GM18511 (cell line): ENCODE results near the gene PTPN14.
"Not testable (repeated sequence)": the region's sequence is repeated elsewhere in the genome, so short reads cannot be mapped to it uniquely, and the experiment has no call there.

Experiments
- ATAC-seq: cut with Tn5 transposase; IDR thresholded peaks from one replicate; pipeline ENCODE4 v1.9.1; 2021; ENCODE audit warnings: mild to moderate bottlenecking, moderate library complexity; ENCODE audit not compliant: unreplicated experiment

PTPN14 gene

GRCh38 chr1:214542275-214543199 lies 8.9 kb downstream of the PTPN14 start:
- no peak for ATAC-seq

GRCh38 chr1:214541693-214542092 lies 9.7 kb downstream of the PTPN14 start:
- ATAC-seq = no peak

- ATAC-seq = no peak
Observed at GRCh38 chr1:214541206-214541605, 10.2 kb downstream of the PTPN14 start.

GRCh38 chr1:214540324-214540723 lies 11.1 kb downstream of the PTPN14 start:
- no peak for ATAC-seq

- ATAC-seq = no peak
Observed at GRCh38 chr1:214538496-214538895, 12.9 kb downstream of the PTPN14 start.

GRCh38 chr1:214537872-214538473 lies 13.4 kb downstream of the PTPN14 start:
- no peak for ATAC-seq

- ATAC-seq = no peak
Observed at GRCh38 chr1:214537219-214537618, 14.2 kb downstream of the PTPN14 start.

- ATAC-seq = no peak
Observed at GRCh38 chr1:214532070-214532469, 19.3 kb downstream of the PTPN14 start.

- ATAC-seq = peak; percentile 63
Observed at GRCh38 chr1:214525535-214526019, 25.8 kb downstream of the PTPN14 start.

- ATAC-seq = no peak
Observed at GRCh38 chr1:214524824-214525223, 26.6 kb downstream of the PTPN14 start.

GRCh38 chr1:214523124-214523824 lies 28.1 kb downstream of the PTPN14 start:
- no peak for ATAC-seq

- not testable (repeated sequence) for ATAC-seq
Observed at GRCh38 chr1:214521458-214521857, 29.9 kb downstream of the PTPN14 start.

GRCh38 chr1:214520544-214521165 lies 30.7 kb downstream of the PTPN14 start:
- no peak for ATAC-seq

GRCh38 chr1:214518361-214518760 lies 33.0 kb downstream of the PTPN14 start:
- ATAC-seq = no peak

GRCh38 chr1:214516434-214517326 lies 34.7 kb downstream of the PTPN14 start:
- ATAC-seq = no peak

GRCh38 chr1:214515544-214516433 lies 35.6 kb downstream of the PTPN14 start:
- no peak for ATAC-seq

- ATAC-seq = no peak
Observed at GRCh38 chr1:214514819-214515383, 36.5 kb downstream of the PTPN14 start.

GRCh38 chr1:214514032-214514818 lies 37.2 kb downstream of the PTPN14 start:
- no peak for ATAC-seq
